GM18907 (cell line): ENCODE data around the gene PLEKHG3.
"Not testable (repeated sequence)": the region's sequence is repeated elsewhere in the genome, so short reads cannot be mapped to it uniquely, and the experiment has no call there.

Source experiments
- ATAC-seq: cut with Tn5 transposase; IDR thresholded peaks from one replicate; pipeline ENCODE4 v1.9.1; 2021; ENCODE audit warnings: mild to moderate bottlenecking, moderate library complexity; ENCODE audit not compliant: unreplicated experiment

PLEKHG3 gene

GRCh38 chr14:64704143-64704742, at the start of gene PLEKHG3:
Gene PLEKHG3, plus strand, starts transcription at chr14:64704424. Its CDS starts 23,208 bp downstream, at chr14:64727632.
- ATAC-seq: no peak

GRCh38 chr14:64654901-64655300, 49.3 kb upstream of the PLEKHG3 start:
- ATAC-seq: no peak

DNA sequence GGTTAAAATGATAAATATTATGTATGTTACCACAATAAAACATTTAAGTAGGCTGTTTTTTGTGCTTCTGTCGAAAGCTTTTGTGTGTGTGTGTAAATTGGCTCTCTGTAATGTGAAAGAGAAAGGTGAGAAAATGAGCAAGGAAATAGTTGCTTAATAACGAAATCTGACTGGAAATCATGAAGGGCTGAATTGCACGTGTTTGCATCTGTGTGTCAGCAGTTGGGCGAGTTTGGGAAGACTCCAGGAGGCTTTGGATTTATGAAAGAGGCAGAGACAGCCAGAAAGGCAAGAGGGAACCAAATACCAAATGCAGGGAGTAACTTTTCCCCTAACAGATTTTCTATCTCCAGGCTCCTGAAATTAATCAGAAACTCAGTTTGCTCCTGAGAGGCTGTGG, 47.2 kb upstream of the PLEKHG3 start:
- ATAC-seq: no peak

GRCh38 chr14:64658201-64658600, 46.0 kb upstream of the PLEKHG3 start:
- no peak for ATAC-seq

GRCh38 chr14:64658700-64659264, 45.4 kb upstream of the PLEKHG3 start:
- not testable (repeated sequence) for ATAC-seq

GRCh38 chr14:64659366-64659765, 44.9 kb upstream of the PLEKHG3 start:
- no peak for ATAC-seq

- ATAC-seq: no peak
These were observed 41.0 kb upstream of the PLEKHG3 start for GRCh38 chr14:64663174-64663573.

DNA sequence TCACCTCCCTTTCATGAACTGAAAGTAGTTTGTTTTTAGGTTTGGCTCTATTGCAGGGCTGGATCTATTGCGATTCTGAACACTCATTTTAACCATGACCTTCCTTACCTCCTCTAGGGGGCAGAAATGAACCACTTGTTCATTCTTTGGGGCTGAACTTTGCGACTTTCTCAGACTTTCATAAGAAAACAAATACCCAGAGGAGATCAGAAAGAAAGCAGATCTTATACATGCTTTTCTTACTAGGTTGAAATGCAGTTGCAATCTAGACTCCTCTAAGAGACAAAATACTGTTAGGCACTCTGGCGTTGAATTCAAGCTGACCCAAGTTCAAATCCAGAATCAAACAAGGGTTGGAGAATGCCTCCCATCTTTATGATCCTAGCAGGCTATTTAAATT, 32.6 kb upstream of the PLEKHG3 start:
- ATAC-seq: no peak

GRCh38 chr14:64673316-64673715, 30.9 kb upstream of the PLEKHG3 start:
- no peak for ATAC-seq

- ATAC-seq: no peak
These were observed 30.5 kb upstream of the PLEKHG3 start for GRCh38 chr14:64673748-64674147.

GRCh38 chr14:64674829-64675228, 29.4 kb upstream of the PLEKHG3 start:
- no peak for ATAC-seq

DNA sequence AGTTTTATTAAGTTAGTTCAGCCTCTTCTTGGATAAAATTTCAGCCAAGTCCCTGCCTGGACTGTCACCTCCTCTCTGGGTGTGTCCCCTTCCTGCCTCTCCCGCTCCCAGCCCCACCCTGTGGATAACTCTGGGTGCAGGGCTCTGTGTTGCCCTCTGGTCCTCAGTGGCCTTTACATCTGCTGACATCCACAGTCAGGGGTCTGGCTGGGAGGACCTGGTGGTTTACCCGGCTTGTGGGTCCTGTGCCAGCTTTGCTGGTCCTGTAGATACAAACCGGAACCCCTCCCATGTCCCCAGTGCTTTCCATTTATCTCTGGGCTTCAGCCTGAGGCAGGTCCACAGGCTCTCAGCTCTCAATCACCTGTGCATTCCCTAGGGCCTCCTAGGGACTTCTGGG, 28.9 kb upstream of the PLEKHG3 start:
- ATAC-seq: no peak

- no peak for ATAC-seq
These were observed 27.7 kb upstream of the PLEKHG3 start for GRCh38 chr14:64676410-64677008.

DNA sequence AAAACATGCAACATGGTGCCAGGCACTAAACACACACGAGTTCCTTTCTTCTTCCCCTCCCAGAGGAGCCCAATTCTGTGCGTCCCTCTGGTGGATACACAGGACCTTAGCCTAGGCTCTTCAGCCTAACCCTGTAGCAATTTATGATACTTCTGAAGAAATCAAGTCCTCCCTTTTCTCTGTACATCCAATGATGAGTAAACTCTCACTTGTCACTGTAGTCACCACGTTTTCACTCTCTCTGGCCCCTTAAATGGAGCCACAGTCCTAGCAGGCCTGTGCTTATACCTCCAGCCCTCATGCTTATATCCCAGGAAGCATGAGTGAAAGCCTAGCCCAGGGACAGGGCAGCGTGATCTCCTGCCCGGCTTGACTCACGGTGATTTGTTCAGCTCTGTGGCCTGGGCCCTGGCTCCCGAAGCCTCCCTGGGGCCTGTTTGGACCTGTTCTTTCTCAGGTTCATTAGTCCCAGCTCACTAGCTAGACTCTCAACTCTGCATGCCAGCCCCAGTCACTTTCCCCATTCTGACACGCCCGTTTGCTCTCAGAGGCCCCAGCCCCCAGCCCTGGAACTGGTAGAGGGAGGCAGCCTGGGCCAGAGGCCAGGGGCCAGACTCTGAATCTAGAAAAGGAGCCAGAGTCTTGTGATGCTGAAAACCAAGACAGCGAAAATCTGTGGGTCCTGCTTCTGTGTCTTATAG, 24.1 kb upstream of the PLEKHG3 start:
- ATAC-seq: no peak

DNA sequence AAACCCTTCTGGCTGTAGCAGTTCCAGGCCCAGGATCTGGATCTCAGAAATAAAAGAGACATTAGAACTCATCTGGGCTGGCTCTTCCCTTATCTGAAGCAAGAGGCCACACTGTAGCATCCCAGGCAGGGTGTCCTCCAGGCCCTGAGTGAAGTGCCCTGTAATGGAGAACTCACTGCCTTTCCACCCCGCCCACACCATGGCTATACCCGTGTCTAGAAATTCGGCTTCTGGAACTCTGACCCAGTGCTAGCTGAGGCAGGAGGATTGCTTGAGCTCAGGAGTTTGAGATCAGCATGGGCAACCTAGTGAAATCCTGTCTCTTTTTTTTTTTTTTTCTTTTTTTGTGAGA, 23.5 kb upstream of the PLEKHG3 start:
- ATAC-seq: no peak

DNA sequence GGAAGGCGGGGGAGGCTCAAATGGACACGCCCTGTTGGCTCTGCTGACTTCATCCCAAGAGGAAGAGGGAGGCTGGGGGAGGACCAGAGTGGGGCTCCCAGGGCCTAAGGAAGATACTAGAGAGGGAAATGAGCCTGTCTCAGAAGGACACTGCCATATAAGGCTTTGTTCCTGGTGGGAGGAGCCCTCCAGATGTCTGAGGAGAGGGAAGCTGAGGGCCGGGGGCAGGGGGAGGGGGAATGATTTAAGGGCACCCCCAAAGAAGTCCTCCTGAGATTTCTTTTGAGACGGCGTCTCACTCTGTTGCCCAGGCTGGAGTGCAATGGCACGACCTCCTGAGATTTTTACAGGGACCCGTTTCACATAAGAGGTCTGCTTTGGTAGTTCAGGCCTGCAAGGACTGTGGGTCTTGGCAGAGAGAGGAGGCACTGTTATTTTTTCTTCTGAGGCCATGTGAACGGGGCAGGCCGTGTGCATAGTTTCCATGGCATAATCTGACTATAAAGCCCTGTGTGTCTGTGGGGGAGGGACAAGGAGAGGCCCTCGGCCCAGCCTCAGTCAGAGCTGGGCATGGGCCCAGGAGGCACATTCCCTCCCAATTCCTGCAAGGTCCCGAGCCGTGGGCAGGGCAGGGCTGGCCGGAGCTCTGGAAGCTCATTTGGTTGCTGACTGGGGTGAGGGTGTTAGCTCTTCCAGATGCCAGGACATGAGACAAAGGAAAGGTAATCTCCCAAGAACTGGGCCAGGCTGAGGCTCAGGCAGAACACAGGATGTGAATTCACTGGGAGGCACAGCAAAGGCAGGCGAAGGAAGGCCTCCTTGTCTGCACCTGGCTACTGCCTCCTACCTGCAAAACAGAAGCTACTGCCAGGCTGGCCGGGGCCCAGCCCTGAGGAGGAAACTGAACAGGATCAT, 22.2 kb upstream of the PLEKHG3 start:
- no peak for ATAC-seq

DNA sequence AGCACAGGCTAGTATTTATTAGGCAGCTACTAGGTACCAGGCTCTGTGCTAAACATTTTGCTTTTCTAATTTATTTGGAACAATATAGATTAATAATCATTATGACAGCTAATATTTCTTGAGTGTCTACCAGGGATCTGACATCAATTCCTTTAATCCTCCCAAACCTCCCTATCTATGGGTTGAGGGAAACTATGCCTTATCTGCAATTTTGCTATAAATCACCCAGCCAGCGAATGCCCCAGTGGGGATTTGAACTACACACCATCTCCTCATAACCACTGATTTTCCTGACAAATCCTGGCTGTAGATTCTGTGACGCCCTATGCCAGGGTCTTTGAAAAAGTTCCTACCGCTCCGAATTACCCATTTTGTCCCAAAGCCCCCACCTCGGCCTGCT, 21.4 kb upstream of the PLEKHG3 start:
- ATAC-seq: no peak

- no peak for ATAC-seq
These were observed 21.0 kb upstream of the PLEKHG3 start for GRCh38 chr14:64683264-64683663.

- no peak for ATAC-seq
These were observed 20.1 kb upstream of the PLEKHG3 start for GRCh38 chr14:64684091-64684490.

DNA sequence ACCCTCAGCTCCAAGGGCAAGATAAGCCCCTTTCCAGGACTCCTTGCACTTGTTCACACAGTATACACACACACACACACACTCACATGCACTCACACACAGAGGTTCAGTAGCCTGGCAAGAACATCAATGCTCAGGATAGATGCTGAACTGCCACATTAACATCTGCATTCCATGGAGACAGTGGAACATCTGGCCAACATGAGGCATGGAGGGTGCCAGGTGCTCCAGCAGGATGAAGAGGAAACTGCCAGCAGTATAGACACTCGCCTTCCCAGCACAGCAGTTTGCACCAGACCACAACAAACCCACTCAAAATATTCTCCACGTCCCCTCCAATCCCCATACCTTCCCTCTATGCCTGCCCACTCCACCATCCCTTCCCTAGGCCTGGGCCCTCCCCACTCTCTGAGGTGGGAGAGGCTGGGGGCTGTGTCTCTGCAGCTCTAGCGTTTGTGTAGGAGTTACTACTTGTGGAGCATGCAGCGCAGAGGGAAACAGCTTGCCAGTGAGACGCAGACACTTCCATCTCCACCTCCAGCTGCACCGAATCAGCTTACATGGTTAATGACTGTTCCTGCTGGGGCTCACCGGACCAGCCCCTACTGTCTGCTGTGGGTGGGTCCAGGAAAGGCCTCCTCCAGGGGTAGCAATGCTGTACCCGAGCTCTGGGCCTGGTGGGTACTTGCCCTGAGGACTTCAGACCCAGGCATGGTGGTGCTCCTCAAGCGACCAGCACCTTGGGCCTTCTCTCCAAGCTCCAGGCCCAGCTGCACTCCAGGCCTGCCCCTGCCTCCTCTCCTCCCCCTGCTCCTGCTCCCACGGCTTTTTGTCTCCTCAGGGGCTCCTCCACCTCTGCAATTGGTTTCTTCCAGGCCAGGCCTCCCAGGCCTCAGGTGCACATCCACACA, 18.6 kb upstream of the PLEKHG3 start:
- no peak for ATAC-seq
